Endothelial cell (in vitro differentiated cells): Measurements from ENCODE around the gene SCNN1B. TPM values are rescaled to one million over a fixed set of nuclear protein-coding genes. Genes with fewer than 3 reads are reported as not detected.

Source experiments
- DNase-seq: peaks from one replicate; pipeline ENCODE4 v3.0.0; 2021; ENCODE audit warnings: low spot score
- H3K27ac Mint-ChIP-seq: one replicate; pipeline ENCODE4 v1.8.0; 2021; ENCODE audit warnings: mixed read lengths, inconsistent platforms; ENCODE audit not compliant: unreplicated experiment
- H3K27me3 Mint-ChIP-seq: one replicate; pipeline ENCODE4 v1.8.0; 2021; ENCODE audit warnings: mild to moderate bottlenecking, moderate library complexity, mixed read lengths, inconsistent platforms; ENCODE audit not compliant: unreplicated experiment
- H3K36me3 Mint-ChIP-seq: one replicate; pipeline ENCODE4 v1.8.0; 2021; ENCODE audit warnings: mild to moderate bottlenecking, low read depth, mixed read lengths, inconsistent platforms; ENCODE audit not compliant: unreplicated experiment
- H3K4me1 Mint-ChIP-seq: one replicate; pipeline ENCODE4 v1.8.0; 2021; ENCODE audit warnings: mild to moderate bottlenecking, mixed read lengths, inconsistent platforms; ENCODE audit not compliant: unreplicated experiment
- H3K4me3 Mint-ChIP-seq: one replicate; pipeline ENCODE4 v1.8.0; 2021; ENCODE audit warnings: mild to moderate bottlenecking, mixed read lengths, inconsistent platforms; ENCODE audit not compliant: unreplicated experiment
- H3K9me3 Mint-ChIP-seq: one replicate; pipeline ENCODE4 v1.8.0; 2021; ENCODE audit warnings: mixed read lengths, inconsistent platforms; ENCODE audit not compliant: unreplicated experiment
- CTCF ChIP-seq: fragments of 200-600 bp; sonication (generic); IDR thresholded peaks from one replicate; pipeline ENCODE4 v1.5.0; 2021; ENCODE audit warnings: antibody characterized with exemption; ENCODE audit not compliant: unreplicated experiment
- total RNA-seq: library from RNA; stranded (reverse); fragmentation: NEBNext Ultra II Directional; extraction: Animal tissue kit (Norgen Biotek cat#: 25700); gene quantifications from one replicate; pipeline ENCODE4 v1.2.1, GENCODE V29; 2021; ENCODE audit not compliant: unreplicated experiment

Gene SCNN1B
- total RNA-seq, 1 donor from 2014 or later, result not detected

- DNase-seq, result no peak
- TF ChIP-seq CTCF, result no peak
- H3K27ac Mint-ChIP-seq, result no peak overlapping the region
- H3K27me3 Mint-ChIP-seq, result no peaks in the 10 kb centered on the region
- peaks cover 6% of the 10 kb centered on the region for H3K36me3 Mint-ChIP-seq
- no peaks in the 10 kb centered on the region for H3K9me3 Mint-ChIP-seq
- peaks cover 5% of the 10 kb centered on the region for H3K4me1 Mint-ChIP-seq
- H3K4me3 Mint-ChIP-seq, result no peak overlapping the region
Measured at GRCh38 chr16:23416816-23417215, 114.7 kb downstream of the SCNN1B start.

- no peak for TF ChIP-seq CTCF
Measured at GRCh38 chr16:23420011-23420410, 117.9 kb downstream of the SCNN1B start.

GRCh38 chr16:23423496-23424049, 121.5 kb downstream of the SCNN1B start:
- H3K4me1 Mint-ChIP-seq, result peaks cover 5% of the 10 kb centered on the region
- H3K27me3 Mint-ChIP-seq, result no peaks in the 10 kb centered on the region
- H3K4me3 Mint-ChIP-seq, result no peak overlapping the region
- DNase-seq, result no peak
- H3K9me3 Mint-ChIP-seq, result no peaks in the 10 kb centered on the region
- peaks cover 4% of the 10 kb centered on the region for H3K36me3 Mint-ChIP-seq
- H3K27ac Mint-ChIP-seq, result no peak overlapping the region
- TF ChIP-seq CTCF, result no peak

More at GRCh38 chr16:23420011-23420410, 117.9 kb downstream of the SCNN1B start:
- Mint-ChIP-seq H3K4me3 (no peak overlapping the region), H3K36me3 (no peaks in the 10 kb centered on the region), H3K27ac (no peak overlapping the region), H3K4me1 (peaks cover 5% of the 10 kb centered on the region), H3K9me3 (no peaks in the 10 kb centered on the region), H3K27me3 (no peaks in the 10 kb centered on the region)
- no peak for DNase-seq

GRCh38 chr16:23424292-23424958, 122.3 kb downstream of the SCNN1B start:
- H3K4me3 Mint-ChIP-seq, result no peak overlapping the region
- H3K9me3 Mint-ChIP-seq, result no peaks in the 10 kb centered on the region
- no peak for DNase-seq
- no peak overlapping the region for H3K27ac Mint-ChIP-seq
- H3K36me3 Mint-ChIP-seq, result peaks cover 4% of the 10 kb centered on the region
- TF ChIP-seq CTCF, result no peak
- H3K4me1 Mint-ChIP-seq, result peaks cover 5% of the 10 kb centered on the region
- H3K27me3 Mint-ChIP-seq, result no peaks in the 10 kb centered on the region

- no peaks in the 10 kb centered on the region for H3K9me3 Mint-ChIP-seq
- H3K36me3 Mint-ChIP-seq, result peaks cover 4% of the 10 kb centered on the region
- H3K4me1 Mint-ChIP-seq, result no peaks in the 10 kb centered on the region
- no peak overlapping the region for H3K4me3 Mint-ChIP-seq
- TF ChIP-seq CTCF, result no peak
- no peak overlapping the region for H3K27ac Mint-ChIP-seq
- no peak for DNase-seq
- no peaks in the 10 kb centered on the region for H3K27me3 Mint-ChIP-seq
Measured at GRCh38 chr16:23428351-23428750, 126.2 kb downstream of the SCNN1B start.

Other genes starting within 250 kb of the SCNN1B start
- gene USP31, start 152.8 kb upstream of the SCNN1B start, total RNA-seq, result 32.0 TPM
- gene SCNN1G, start 119.6 kb upstream of the SCNN1B start, total RNA-seq, result not detected
- gene COG7, start 150.9 kb downstream of the SCNN1B start, total RNA-seq, result 10.1 TPM
- gene GGA2, start 208.2 kb downstream of the SCNN1B start, total RNA-seq, result 65.1 TPM